ENCODE data around the gene IFFO2. TPM values are rescaled to one million over a fixed set of nuclear protein-coding genes. Genes with fewer than 3 reads are reported as not detected.

Gene IFFO2
- total RNA-seq, 3 donors from 2014 or later (not counting 1 experiment from before 2014, with no cell fraction given), result 52.4 to 105 (median 66.5) TPM

DNA sequence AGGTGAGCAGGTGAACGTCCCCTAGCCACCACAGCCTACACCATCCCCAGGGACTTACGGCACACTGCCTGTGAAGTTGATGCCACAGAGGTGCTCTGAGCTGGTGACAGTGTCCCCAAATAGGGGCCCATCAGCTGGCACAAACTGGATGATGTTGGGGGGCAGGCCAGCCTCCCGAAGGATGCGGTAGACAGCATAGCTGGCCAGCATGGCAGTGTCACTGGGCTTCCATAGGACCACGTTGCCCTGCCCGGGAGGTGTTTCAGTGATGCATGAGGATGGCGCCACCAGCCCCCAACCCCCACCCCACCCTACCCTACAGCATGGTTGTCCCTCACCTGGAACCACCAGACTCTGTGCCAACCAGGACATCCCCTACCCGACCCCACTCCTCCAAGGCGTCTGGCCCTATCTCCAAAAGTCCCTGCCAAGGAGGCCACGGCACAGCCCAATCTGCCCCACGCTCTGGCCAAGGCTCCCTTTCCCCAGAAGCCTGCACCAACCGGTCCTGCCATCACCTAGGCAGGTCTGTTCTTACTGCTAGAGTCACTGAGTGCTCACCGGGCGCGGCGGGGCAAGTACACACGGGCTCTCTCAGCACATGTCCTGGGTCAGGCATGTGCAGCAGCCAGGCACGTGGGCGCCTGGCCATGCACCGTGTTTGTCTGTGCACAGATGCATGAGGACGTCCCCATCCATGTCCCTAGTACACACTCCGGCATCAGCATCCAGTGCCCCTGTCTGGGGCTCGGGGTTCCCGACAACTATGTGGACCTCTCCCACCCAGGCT lies 74.6 kb downstream of the IFFO2 start:
- no peak overlapping the region for H3K27ac Mint-ChIP-seq
- no peaks in the 10 kb centered on the region for H3K36me3 Mint-ChIP-seq
- no peaks in the 10 kb centered on the region for H3K9me3 Mint-ChIP-seq
- Histone ChIP-seq H3K27me3 (ENCODE audit: control insufficient read depth, insufficient read depth, low read length) (no peaks in the 10 kb centered on the region), H3K4me3 (ENCODE audit: low read length) (no peak overlapping the region), H3K27ac (ENCODE audit: low read length) (no peak overlapping the region), H3K9me3 (ENCODE audit: control insufficient read depth, insufficient read depth, low read length) (no peaks in the 10 kb centered on the region), H3K36me3 (ENCODE audit: control insufficient read depth, insufficient read depth, low read length) (no peaks in the 10 kb centered on the region), H3K4me1 (ENCODE audit: control insufficient read depth, insufficient read depth, low read length) (no peaks in the 10 kb centered on the region)
- H3K4me1 Mint-ChIP-seq, result no peaks in the 10 kb centered on the region
- 95% methylated on average over 24 of the region's 24 CpGs for WGBS (ENCODE audit: insufficient coverage)
- no peak overlapping the region for H3K4me3 Mint-ChIP-seq
- DNase-seq (no peak), ATAC-seq (no peak)
- TF ChIP-seq, protein P1, sequence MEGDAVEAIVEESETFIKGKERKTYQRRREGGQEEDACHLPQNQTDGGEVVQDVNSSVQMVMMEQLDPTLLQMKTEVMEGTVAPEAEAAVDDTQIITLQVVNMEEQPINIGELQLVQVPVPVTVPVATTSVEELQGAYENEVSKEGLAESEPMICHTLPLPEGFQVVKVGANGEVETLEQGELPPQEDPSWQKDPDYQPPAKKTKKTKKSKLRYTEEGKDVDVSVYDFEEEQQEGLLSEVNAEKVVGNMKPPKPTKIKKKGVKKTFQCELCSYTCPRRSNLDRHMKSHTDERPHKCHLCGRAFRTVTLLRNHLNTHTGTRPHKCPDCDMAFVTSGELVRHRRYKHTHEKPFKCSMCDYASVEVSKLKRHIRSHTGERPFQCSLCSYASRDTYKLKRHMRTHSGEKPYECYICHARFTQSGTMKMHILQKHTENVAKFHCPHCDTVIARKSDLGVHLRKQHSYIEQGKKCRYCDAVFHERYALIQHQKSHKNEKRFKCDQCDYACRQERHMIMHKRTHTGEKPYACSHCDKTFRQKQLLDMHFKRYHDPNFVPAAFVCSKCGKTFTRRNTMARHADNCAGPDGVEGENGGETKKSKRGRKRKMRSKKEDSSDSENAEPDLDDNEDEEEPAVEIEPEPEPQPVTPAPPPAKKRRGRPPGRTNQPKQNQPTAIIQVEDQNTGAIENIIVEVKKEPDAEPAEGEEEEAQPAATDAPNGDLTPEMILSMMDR (IDR thresholded peaks at IDR 0.05), result no peak
- intact Hi-C loops (cut with micrococcal nuclease), result no loop called here
- H3K27me3 Mint-ChIP-seq (ENCODE audit: low read depth in 2 of 2), result no peaks in the 10 kb centered on the region

- Mint-ChIP-seq H3K36me3 (no peaks in the 10 kb centered on the region), H3K27ac (no peak overlapping the region), H3K9me3 (no peaks in the 10 kb centered on the region), H3K4me3 (no peak overlapping the region), H3K27me3 (ENCODE audit: low read depth in 2 of 2) (no peaks in the 10 kb centered on the region), H3K4me1 (no peaks in the 10 kb centered on the region)
- H3K9me3 ChIP-seq (ENCODE audit: control insufficient read depth, insufficient read depth, low read length), result no peaks in the 10 kb centered on the region
- no peaks in the 10 kb centered on the region for H3K27me3 ChIP-seq (ENCODE audit: control insufficient read depth, insufficient read depth, low read length)
- TF ChIP-seq, protein P1 (IDR thresholded peaks at IDR 0.05), result no peak
- WGBS (ENCODE audit: insufficient coverage), result 87% methylated on average over 2 of the region's 2 CpGs
- no peaks in the 10 kb centered on the region for H3K36me3 ChIP-seq (ENCODE audit: control insufficient read depth, insufficient read depth, low read length)
- ATAC-seq (no peak), DNase-seq (no peak)
- intact Hi-C loops (cut with micrococcal nuclease), result no loop called here
- H3K4me1 ChIP-seq (ENCODE audit: control insufficient read depth, insufficient read depth, low read length), result no peaks in the 10 kb centered on the region
- H3K4me3 ChIP-seq (ENCODE audit: low read length), result no peak overlapping the region
- no peak overlapping the region for H3K27ac ChIP-seq (ENCODE audit: low read length)
Measured at GRCh38 chr1:18881164-18881563, 75.3 kb downstream of the IFFO2 start.

DNA sequence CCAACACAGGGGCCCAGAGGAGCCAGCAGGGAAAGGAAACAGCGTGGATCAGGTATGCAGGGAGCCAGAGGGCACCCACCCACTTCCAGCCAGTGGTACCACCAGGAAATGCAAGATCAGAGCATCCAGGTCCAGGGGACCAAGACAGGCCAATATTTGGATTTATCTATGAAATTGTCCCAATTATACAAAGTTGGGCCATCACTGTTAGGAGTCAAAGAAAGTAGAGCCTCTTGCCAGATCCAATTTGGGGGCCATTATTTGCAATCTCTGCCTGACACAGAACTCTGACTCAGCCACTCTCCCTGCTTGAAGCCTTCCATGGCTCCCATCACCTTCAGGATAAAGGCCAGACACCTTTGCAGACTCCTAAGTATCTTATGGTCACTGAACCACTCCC lies 75.9 kb downstream of the IFFO2 start:
- Mint-ChIP-seq H3K27ac (no peak overlapping the region), H3K9me3 (no peaks in the 10 kb centered on the region), H3K4me3 (no peak overlapping the region), H3K27me3 (ENCODE audit: low read depth in 2 of 2) (no peaks in the 10 kb centered on the region), H3K4me1 (no peaks in the 10 kb centered on the region), H3K36me3 (no peaks in the 10 kb centered on the region)
- 78% methylated on average over 1 of the region's 1 CpG for WGBS (ENCODE audit: insufficient coverage)
- DNase-seq (no peak), ATAC-seq (no peak)
- H3K4me1 ChIP-seq (ENCODE audit: control insufficient read depth, insufficient read depth, low read length), result no peaks in the 10 kb centered on the region
- TF ChIP-seq, protein P1 (IDR thresholded peaks at IDR 0.05), result no peak
- H3K9me3 ChIP-seq (ENCODE audit: control insufficient read depth, insufficient read depth, low read length), result no peaks in the 10 kb centered on the region
- H3K27ac ChIP-seq (ENCODE audit: low read length), result no peak overlapping the region
- H3K27me3 ChIP-seq (ENCODE audit: control insufficient read depth, insufficient read depth, low read length), result no peaks in the 10 kb centered on the region
- no peak overlapping the region for H3K4me3 ChIP-seq (ENCODE audit: low read length)
- intact Hi-C loops (cut with micrococcal nuclease), result no loop called here
- no peaks in the 10 kb centered on the region for H3K36me3 ChIP-seq (ENCODE audit: control insufficient read depth, insufficient read depth, low read length)

All from natural killer cell (primary cell).